ENCODE data around the gene RBMS1.

GRCh38 chr2:160295519-160296207 lies 197.9 kb downstream of the RBMS1 start:
- TF ChIP-seq CTCF (IDR thresholded peaks at IDR 0.05) (no peak), POLR2AphosphoS5 (IDR thresholded peaks at IDR 0.05) (no peak)

Data from gastroesophageal sphincter (tissue), 3 donors.